Stimulated activated memory B cell treated with anti-CD40 and anti-IgM and Interleukin-4, amounts not matched to agents 10 μg/mL and 1 μg/mL and 100 μg/mL, for 72 hours (primary cell): ENCODE measurements around the gene UPK1B.

ENCODE experiments used
- ATAC-seq: fragments of 150-1000 bp; cut with Tn5 transposase; 2 replicates; pipeline ENCODE4 v1.10.0; 2021
- H3K27ac Mint-ChIP-seq: one replicate; pipeline ENCODE4 v1.8.0; 2022; ENCODE audit warnings: mild to moderate bottlenecking, mixed read lengths
- H3K27me3 Mint-ChIP-seq: one replicate; pipeline ENCODE4 v1.8.0; 2022; ENCODE audit warnings: mixed read lengths
- H3K36me3 Mint-ChIP-seq: one replicate; pipeline ENCODE4 v1.8.0; 2022; ENCODE audit warnings: mixed read lengths
- H3K4me1 Mint-ChIP-seq: one replicate; pipeline ENCODE4 v1.8.0; 2022; ENCODE audit warnings: mixed read lengths
- H3K4me3 Mint-ChIP-seq: one replicate; pipeline ENCODE4 v1.8.0; 2022; ENCODE audit warnings: mild to moderate bottlenecking, moderate library complexity, mixed read lengths
- H3K9me3 Mint-ChIP-seq: one replicate; pipeline ENCODE4 v1.8.0; 2022; ENCODE audit warnings: mixed read lengths

Gene UPK1B

GRCh38 chr3:119195911-119196310 is 22.5 kb downstream of the UPK1B start:
- no peak for ATAC-seq
- H3K9me3 Mint-ChIP-seq: no peaks in the 10 kb centered on the region
- H3K36me3 Mint-ChIP-seq: no peaks in the 10 kb centered on the region
- no peak overlapping the region for H3K27ac Mint-ChIP-seq
- H3K27me3 Mint-ChIP-seq: no peaks in the 10 kb centered on the region
- no peak overlapping the region for H3K4me3 Mint-ChIP-seq
- H3K4me1 Mint-ChIP-seq: no peaks in the 10 kb centered on the region

- no peak for ATAC-seq
- Mint-ChIP-seq H3K36me3 (peaks cover 34% of the 10 kb centered on the region), H3K4me3 (no peak overlapping the region), H3K27ac (no peak overlapping the region), H3K4me1 (no peaks in the 10 kb centered on the region), H3K27me3 (no peaks in the 10 kb centered on the region), H3K9me3 (no peaks in the 10 kb centered on the region)
Observed at GRCh38 chr3:119205209-119205608, 31.8 kb downstream of the UPK1B start.

DNA sequence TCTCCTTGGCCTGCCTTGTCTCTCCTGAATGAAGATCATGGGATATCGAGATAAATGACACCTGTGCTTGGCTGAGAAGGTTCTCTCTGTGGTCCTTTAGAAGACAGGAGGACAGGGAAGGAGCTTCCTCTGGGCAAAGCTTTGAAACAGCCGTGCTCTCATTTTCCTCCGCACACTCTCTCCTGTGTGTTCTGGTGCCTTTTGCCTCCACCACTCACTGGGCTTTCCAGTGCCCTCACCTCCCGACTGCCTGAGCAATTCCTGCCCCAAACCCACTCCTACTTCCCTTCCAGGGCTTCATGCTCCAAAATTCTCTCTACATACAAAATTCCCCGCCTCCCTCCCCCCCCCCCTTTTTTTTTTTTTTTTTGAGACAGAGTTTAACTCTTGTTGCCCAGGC is 32.3 kb downstream of the UPK1B start:
- Mint-ChIP-seq H3K4me3 (no peak overlapping the region), H3K27me3 (no peaks in the 10 kb centered on the region), H3K27ac (no peak overlapping the region), H3K9me3 (no peaks in the 10 kb centered on the region), H3K4me1 (no peaks in the 10 kb centered on the region), H3K36me3 (peaks cover 38% of the 10 kb centered on the region)
- no peak for ATAC-seq

DNA sequence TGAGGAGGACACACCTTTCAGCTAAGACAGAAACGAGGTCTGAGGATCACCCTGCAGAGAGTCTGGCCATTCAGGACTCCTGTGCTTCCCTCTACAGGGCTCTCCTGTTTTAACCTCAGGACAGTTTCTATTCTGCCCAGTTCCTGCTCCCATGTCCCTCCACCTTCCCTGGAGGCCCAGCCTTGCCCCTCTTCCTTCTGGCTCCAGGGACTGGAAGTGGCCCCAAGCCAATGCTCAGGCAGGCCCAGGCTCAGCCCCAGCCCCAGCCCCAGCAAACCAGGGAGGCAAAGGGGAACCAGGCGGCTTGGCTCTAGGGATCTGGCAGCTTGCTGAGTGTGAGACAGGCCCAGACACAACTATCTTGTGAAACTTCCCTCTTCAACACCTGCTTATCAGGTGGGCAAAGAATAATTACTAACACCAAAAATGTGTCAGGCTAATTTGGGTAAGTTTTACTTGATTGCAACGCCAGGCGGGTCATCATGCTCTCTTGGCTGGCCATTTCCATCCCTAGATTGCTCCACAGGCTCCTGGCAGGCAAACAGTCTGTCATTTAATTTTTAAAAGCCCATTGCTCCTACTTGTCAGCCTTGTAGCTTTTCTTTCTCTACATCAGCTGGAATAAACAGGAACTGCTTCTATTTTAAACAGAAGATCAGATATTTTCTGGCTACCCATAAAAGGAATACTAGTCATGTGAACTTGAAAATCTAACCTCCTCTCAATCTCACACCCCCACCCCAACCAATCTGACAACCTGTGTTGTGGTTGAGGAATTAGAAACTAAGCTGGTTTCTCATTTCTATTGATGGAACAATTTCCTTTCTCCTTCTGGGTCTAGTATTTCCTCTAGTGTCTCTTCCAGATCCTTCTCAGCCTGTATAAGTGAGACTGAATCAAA is 33.5 kb downstream of the UPK1B start:
- Mint-ChIP-seq H3K4me3 (no peak overlapping the region), H3K4me1 (no peaks in the 10 kb centered on the region), H3K9me3 (no peaks in the 10 kb centered on the region), H3K27ac (no peak overlapping the region), H3K36me3 (peaks cover 50% of the 10 kb centered on the region), H3K27me3 (no peaks in the 10 kb centered on the region)
- no peak for ATAC-seq

DNA sequence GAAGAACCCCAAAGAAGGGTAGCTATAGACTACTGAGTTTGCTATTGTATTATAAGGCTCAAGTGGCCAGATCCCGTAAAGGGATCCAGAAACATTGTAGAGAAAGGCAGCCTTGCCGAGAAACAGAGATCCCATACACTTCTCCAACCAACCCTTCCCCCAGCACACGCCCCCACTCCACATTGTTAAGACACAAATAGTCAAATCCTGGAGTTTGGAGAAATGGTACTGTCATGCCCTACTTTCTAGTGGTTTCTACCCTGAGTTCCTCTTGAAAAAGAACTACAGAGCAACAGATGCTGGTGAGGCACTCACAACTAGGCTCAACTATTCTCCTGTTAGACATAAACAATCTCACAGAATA is 34.1 kb downstream of the UPK1B start:
- H3K4me3 Mint-ChIP-seq: no peak overlapping the region
- no peaks in the 10 kb centered on the region for H3K9me3 Mint-ChIP-seq
- H3K4me1 Mint-ChIP-seq: no peaks in the 10 kb centered on the region
- peaks cover 56% of the 10 kb centered on the region for H3K36me3 Mint-ChIP-seq
- H3K27ac Mint-ChIP-seq: no peak overlapping the region
- no peaks in the 10 kb centered on the region for H3K27me3 Mint-ChIP-seq
- no peak for ATAC-seq

GRCh38 chr3:119211193-119211592 is 37.8 kb downstream of the UPK1B start:
- H3K36me3 Mint-ChIP-seq: peaks cover 71% of the 10 kb centered on the region
- H3K4me3 Mint-ChIP-seq: no peak overlapping the region
- no peaks in the 10 kb centered on the region for H3K9me3 Mint-ChIP-seq
- no peaks in the 10 kb centered on the region for H3K4me1 Mint-ChIP-seq
- H3K27ac Mint-ChIP-seq: no peak overlapping the region
- ATAC-seq: no peak
- H3K27me3 Mint-ChIP-seq: no peaks in the 10 kb centered on the region

DNA sequence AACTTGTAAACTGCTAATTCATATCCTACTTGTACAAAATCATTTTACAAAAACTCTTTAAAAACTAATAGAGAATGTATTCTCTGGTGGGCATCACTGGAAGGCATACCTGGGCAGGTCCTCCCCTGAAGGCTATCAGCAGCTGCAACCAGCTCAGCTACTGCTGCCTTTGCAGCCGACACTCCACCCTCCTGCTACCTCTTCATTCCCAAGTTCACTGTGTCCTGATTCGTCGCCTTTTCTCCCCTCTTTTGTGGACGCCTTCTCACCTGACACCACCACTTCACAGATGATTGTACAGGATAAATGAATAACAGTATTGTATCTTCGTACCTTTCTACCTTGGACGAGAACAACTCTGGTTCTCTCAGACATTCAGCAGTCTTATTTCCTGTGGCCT is 38.4 kb downstream of the UPK1B start:
- peaks cover 71% of the 10 kb centered on the region for H3K36me3 Mint-ChIP-seq
- H3K9me3 Mint-ChIP-seq: no peaks in the 10 kb centered on the region
- ATAC-seq: no peak
- H3K4me3 Mint-ChIP-seq: no peak overlapping the region
- H3K27ac Mint-ChIP-seq: no peak overlapping the region
- no peaks in the 10 kb centered on the region for H3K27me3 Mint-ChIP-seq
- H3K4me1 Mint-ChIP-seq: no peaks in the 10 kb centered on the region

GRCh38 chr3:119219069-119219468 is 45.7 kb downstream of the UPK1B start:
- Mint-ChIP-seq H3K4me1 (peaks cover 15% of the 10 kb centered on the region), H3K4me3 (no peak overlapping the region)

GRCh38 chr3:119220198-119220597 is 46.8 kb downstream of the UPK1B start:
- H3K27ac Mint-ChIP-seq: peak overlapping the region; percentile 13

More at GRCh38 chr3:119219069-119219468, 45.7 kb downstream of the UPK1B start:
- H3K9me3 Mint-ChIP-seq: no peaks in the 10 kb centered on the region
- ATAC-seq: peak; percentile 86
- peak overlapping the region; percentile 71 for H3K27ac Mint-ChIP-seq
- peaks cover 65% of the 10 kb centered on the region for H3K36me3 Mint-ChIP-seq
- H3K27me3 Mint-ChIP-seq: no peaks in the 10 kb centered on the region

DNA sequence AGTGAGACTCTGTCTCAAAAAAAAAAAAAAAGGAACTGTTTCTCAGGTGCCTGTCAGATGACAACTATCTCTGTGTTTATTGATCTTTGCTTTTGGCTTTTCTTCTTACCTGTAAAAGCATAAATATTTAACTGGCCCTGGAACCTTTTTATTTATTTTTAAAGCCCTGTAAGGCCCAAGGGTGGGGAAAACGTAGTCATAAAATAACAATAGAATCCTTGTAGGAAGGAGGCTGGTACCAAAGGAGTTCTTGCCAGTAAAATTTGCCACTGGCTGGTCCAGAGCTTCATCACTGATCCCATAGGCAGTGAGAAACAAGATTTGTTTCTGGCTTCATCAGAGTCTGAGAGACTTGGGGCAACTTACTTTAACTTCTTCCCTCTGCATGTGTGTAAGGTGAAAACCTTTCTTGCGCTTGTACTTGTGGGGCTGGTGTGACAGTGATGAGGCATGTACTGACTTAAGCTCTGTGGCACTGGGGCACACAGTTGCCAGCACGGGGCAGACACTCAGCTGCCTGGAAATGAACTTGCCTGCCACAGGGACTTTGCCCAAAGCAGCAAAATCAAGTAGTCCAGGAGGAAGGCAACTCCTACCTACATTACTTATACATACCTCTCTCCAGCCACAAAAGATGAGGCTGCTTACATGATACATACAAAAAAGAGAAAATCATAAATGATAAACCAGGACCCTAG is 47.7 kb downstream of the UPK1B start:
- Mint-ChIP-seq H3K36me3 (peaks cover 55% of the 10 kb centered on the region), H3K4me1 (peaks cover 15% of the 10 kb centered on the region), H3K27ac (peak overlapping the region; percentile 35), H3K9me3 (no peaks in the 10 kb centered on the region), H3K4me3 (no peak overlapping the region), H3K27me3 (no peaks in the 10 kb centered on the region)
- no peak for ATAC-seq

More at GRCh38 chr3:119220198-119220597, 46.8 kb downstream of the UPK1B start:
- ATAC-seq: no peak
- Mint-ChIP-seq H3K27me3 (no peaks in the 10 kb centered on the region), H3K36me3 (peaks cover 62% of the 10 kb centered on the region), H3K4me3 (no peak overlapping the region), H3K4me1 (peaks cover 15% of the 10 kb centered on the region), H3K9me3 (no peaks in the 10 kb centered on the region)

DNA sequence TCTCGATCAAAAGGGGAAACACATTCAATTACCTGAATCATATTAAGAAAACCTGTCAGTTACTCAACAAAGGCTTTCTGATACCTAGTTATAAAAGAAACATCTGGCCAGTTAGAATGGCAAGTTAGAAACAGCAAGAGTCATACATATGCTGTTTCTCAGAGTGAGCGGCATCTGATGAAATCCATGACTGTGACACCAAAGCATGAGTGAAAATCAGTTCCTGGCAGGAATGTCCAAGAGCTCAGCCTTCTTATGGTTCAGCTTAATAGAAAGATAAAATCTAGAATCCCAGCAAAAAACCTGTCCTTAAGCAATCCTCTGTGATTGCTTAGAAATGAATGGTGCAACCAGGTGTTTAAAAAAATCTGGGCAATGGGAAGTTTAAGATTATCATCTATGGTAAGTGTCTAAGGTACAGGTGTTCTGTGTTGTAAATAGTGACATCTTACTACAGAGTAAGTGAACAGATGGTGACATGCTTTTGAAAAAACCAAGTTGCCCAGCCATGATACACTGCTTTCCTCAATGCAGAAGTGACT is 48.5 kb downstream of the UPK1B start:
- H3K27ac Mint-ChIP-seq: peak overlapping the region; percentile 35
- no peak overlapping the region for H3K4me3 Mint-ChIP-seq
- no peaks in the 10 kb centered on the region for H3K27me3 Mint-ChIP-seq
- no peak for ATAC-seq
- H3K36me3 Mint-ChIP-seq: peaks cover 61% of the 10 kb centered on the region
- peaks cover 15% of the 10 kb centered on the region for H3K4me1 Mint-ChIP-seq
- H3K9me3 Mint-ChIP-seq: no peaks in the 10 kb centered on the region

GRCh38 chr3:119222391-119222790 is 49.0 kb downstream of the UPK1B start:
- Mint-ChIP-seq H3K4me1 (peaks cover 15% of the 10 kb centered on the region), H3K36me3 (peaks cover 61% of the 10 kb centered on the region), H3K9me3 (no peaks in the 10 kb centered on the region), H3K27ac (no peak overlapping the region), H3K27me3 (no peaks in the 10 kb centered on the region), H3K4me3 (no peak overlapping the region)
- ATAC-seq: no peak

GRCh38 chr3:119223511-119223910 is 50.1 kb downstream of the UPK1B start:
- H3K4me1 Mint-ChIP-seq: peaks cover 12% of the 10 kb centered on the region
- H3K36me3 Mint-ChIP-seq: peaks cover 65% of the 10 kb centered on the region
- ATAC-seq: no peak
- H3K9me3 Mint-ChIP-seq: no peaks in the 10 kb centered on the region
- H3K27me3 Mint-ChIP-seq: no peaks in the 10 kb centered on the region
- no peak overlapping the region for H3K27ac Mint-ChIP-seq
- H3K4me3 Mint-ChIP-seq: no peak overlapping the region

DNA sequence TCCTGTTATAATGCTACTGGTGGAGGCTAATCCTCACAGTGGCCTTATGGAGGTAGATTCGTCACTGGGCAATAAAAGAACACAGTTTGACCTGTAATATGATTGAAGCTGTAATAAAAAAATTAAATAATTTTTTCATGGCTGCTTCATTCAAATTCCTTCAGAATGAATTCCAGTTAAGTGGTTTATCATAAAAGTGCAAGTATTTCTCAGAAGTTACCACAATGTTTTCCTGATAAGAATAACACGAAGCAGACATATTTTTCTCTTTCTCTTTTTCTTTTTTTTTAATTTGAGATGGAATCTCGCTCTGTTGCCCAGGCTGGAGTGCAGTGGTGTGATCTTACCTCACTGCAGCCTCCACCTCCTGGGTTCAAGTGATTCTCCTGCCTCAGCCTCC is 51.7 kb downstream of the UPK1B start:
- Mint-ChIP-seq H3K36me3 (peaks cover 69% of the 10 kb centered on the region), H3K4me3 (no peak overlapping the region), H3K4me1 (no peaks in the 10 kb centered on the region), H3K27me3 (no peaks in the 10 kb centered on the region), H3K9me3 (no peaks in the 10 kb centered on the region), H3K27ac (no peak overlapping the region)
- ATAC-seq: no peak

DNA sequence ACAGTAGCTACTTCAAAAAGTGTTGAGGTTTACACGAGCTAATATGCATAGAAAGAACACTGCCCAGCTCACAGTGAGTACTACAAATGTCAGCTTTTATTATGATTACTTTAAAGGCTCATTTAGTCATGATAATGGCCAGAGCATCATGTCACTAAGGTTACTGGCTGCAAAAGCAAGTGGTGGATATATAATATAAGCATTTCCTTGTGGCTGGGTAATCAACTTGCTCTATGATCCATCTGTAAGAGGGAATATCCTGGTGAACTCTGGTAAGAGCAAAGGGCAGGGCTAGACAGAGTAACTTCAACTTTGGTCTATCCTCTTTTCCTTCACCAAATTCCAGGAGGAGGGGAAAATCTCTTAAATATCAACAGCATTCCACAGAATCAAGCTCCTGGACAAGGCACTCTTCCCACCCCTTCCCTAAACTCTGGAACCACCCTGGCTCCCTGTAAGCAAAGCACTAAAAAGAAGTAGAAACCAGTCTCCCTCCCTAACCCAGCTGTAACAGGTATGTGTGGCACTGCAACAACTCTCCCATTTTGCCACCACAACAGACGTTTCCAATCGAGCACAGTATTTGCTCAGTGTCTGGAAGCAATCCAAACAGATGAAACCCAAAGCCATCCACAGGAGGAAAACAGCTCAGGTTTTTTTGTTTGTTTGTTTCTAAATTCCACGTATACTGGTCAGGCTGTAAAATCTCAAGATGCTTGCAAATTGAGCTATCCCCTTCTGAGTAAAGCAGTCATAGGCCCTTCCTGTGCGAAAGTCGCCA is 53.9 kb downstream of the UPK1B start:
- Mint-ChIP-seq H3K4me1 (no peaks in the 10 kb centered on the region), H3K36me3 (peaks cover 70% of the 10 kb centered on the region), H3K9me3 (no peaks in the 10 kb centered on the region), H3K27me3 (no peaks in the 10 kb centered on the region), H3K4me3 (no peak overlapping the region), H3K27ac (no peak overlapping the region)
- ATAC-seq: no peak
